Measurements from ENCODE around the gene PHF21A. TPM values are rescaled to one million over a fixed set of nuclear protein-coding genes. Genes with fewer than 3 reads are reported as not detected.
"Not testable (repeated sequence)": the region's sequence is repeated elsewhere in the genome, so short reads cannot be mapped to it uniquely, and the experiment has no call there.

Gene PHF21A
- total RNA-seq, 4 donors from 2014 or later, result 28.5 to 53.9 (median 42.2) TPM

DNA sequence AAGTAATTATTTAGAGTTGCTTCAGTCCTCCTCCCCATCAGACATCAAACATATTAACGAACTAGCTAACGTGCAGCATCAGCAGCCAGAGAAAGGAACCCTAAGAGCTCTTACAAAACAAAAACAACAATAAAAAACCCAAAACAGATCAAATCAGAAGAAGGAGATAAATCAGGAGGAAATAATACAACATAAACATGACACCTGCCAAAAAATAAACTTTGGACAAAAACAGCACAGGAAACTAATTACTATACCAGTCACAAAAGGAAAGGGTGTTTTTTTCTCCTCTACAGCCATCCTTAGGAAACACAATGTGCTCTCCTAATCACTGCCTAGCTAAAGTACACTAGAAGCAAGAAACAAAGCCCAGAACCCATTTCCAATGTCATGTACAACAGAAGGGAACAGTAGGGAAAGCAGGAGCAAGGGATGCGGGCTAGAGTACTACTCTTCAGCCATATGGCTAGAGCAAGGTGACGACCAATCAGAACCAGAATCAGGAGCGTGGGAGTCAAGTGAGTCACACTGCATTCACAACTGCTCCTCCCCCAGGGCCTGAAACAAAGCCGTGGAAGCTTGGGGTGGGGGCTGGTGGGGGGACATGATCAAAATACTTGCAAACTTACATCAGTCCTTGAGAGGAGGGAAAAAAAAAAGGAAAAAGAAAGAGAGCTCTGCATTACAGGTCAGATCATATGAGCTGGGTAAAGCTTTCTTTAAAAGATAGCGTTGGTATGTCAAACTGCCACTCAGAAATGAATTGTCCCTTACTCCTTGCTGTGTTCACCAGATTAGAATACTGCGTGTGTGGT is 138.4 kb downstream of the PHF21A start:
- H3K27ac ChIP-seq, result no peak overlapping the region
- H3K27me3 ChIP-seq, result no peaks in the 10 kb centered on the region
- 45 to 66% methylated on average over 6 to 8 of the region's 8 CpGs for WGBS, 2 donors (ENCODE audit: low coverage in 1 of 2)
- H3K4me1 ChIP-seq, result peaks cover 0 to 26% (median 9%) of the 10 kb centered on the region in 3 donors
- no peak overlapping the region for H3K4me3 ChIP-seq
- peaks cover 0 to 19% of the 10 kb centered on the region in 2 donors for H3K36me3 ChIP-seq
- TF ChIP-seq, protein P1, sequence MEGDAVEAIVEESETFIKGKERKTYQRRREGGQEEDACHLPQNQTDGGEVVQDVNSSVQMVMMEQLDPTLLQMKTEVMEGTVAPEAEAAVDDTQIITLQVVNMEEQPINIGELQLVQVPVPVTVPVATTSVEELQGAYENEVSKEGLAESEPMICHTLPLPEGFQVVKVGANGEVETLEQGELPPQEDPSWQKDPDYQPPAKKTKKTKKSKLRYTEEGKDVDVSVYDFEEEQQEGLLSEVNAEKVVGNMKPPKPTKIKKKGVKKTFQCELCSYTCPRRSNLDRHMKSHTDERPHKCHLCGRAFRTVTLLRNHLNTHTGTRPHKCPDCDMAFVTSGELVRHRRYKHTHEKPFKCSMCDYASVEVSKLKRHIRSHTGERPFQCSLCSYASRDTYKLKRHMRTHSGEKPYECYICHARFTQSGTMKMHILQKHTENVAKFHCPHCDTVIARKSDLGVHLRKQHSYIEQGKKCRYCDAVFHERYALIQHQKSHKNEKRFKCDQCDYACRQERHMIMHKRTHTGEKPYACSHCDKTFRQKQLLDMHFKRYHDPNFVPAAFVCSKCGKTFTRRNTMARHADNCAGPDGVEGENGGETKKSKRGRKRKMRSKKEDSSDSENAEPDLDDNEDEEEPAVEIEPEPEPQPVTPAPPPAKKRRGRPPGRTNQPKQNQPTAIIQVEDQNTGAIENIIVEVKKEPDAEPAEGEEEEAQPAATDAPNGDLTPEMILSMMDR (IDR thresholded peaks at IDR 0.05), result no peak
- no peak for TF ChIP-seq POLR2AphosphoS5 (IDR thresholded peaks at IDR 0.05)
- TF ChIP-seq POLR2A (IDR thresholded peaks at IDR 0.05), result no peak
- no peak for TF ChIP-seq EP300 (IDR thresholded peaks at IDR 0.05)
- H3K9me3 ChIP-seq, result no peaks in the 10 kb centered on the region
- ATAC-seq, result peak; percentile 25

DNA sequence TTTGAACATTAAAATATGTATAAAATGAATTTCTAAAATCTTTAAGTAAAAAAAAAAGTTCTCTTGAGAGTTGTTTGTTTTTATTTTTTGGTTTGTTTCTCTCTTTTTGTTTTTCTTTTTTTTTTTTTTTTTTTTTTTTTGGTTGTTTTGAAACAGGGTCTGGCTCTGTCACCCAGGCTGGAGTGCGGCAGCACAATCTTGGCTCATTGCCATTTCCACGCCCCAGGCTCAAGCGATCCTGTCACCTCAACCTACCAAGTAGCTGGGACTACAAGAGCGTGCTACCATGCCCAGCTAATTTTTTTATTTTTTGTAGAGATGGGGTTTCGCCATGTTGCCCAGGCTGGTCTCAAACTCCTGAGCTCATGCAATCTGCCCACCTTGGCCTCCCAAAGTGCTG is 139.4 kb downstream of the PHF21A start:
- not testable (repeated sequence) for H3K27me3 ChIP-seq, ATAC-seq, H3K4me3 ChIP-seq, H3K27ac ChIP-seq, H3K9me3 ChIP-seq
- Histone ChIP-seq H3K36me3 (peaks cover 0 to 30% of the 10 kb centered on the region in 2 donors), H3K4me1 (peaks cover 0 to 26% (median 9%) of the 10 kb centered on the region in 3 donors)
- 75 to 93% methylated on average over 2 to 3 of the region's 5 CpGs for WGBS, 2 donors (ENCODE audit: low coverage in 1 of 2)

DNA sequence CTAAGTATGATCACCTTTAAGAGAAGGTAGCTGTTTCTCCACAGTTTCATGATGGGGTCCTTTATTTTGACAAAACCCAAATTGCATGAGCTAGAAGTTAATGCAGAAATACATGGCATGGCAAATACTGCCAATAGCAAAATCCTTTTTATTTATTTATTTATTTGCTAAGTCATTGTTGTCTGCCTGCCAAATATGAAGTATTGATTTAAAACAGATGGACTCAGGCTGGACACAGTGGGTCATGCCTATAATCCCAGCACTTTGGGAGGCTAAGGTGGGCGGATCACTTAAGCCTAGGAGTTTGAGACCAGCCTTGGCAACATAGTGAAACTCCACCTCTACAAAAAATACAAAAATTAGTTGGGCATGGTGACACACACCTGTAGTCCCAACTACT is 146.4 kb downstream of the PHF21A start:
- TF ChIP-seq, protein P1 (IDR thresholded peaks at IDR 0.05), result no peak
- TF ChIP-seq EP300 (IDR thresholded peaks at IDR 0.05), result no peak
- TF ChIP-seq POLR2A (IDR thresholded peaks at IDR 0.05), result no peak
- TF ChIP-seq POLR2AphosphoS5 (IDR thresholded peaks at IDR 0.05), result no peak
- Histone ChIP-seq H3K4me1 (peaks cover 0 to 3% (median 0%) of the 10 kb centered on the region in 3 donors), H3K27ac (no peak overlapping the region), H3K27me3 (no peaks in the 10 kb centered on the region), H3K36me3 (peaks cover 0 to 74% of the 10 kb centered on the region in 2 donors), H3K9me3 (no peaks in the 10 kb centered on the region), H3K4me3 (no peak overlapping the region)
- ATAC-seq, result no peak
- 89 to 100% methylated on average over 1 of the region's 1 CpG for WGBS, 2 donors (ENCODE audit: low coverage in 1 of 2)

GRCh38 chr11:45973601-45974000 is 147.7 kb downstream of the PHF21A start:
- no peak for ATAC-seq
- Histone ChIP-seq H3K4me3 (no peak overlapping the region), H3K9me3 (no peaks in the 10 kb centered on the region), H3K27me3 (no peaks in the 10 kb centered on the region), H3K4me1 (peaks cover 0 to 12% (median 0%) of the 10 kb centered on the region in 3 donors), H3K36me3 (peaks cover 0 to 74% of the 10 kb centered on the region in 2 donors), H3K27ac (no peak overlapping the region)
- 68 to 77% methylated on average over 4 of the region's 4 CpGs for WGBS, 2 donors (ENCODE audit: low coverage in 1 of 2)
- TF ChIP-seq, protein P1 (IDR thresholded peaks at IDR 0.05), result no peak
- TF ChIP-seq POLR2AphosphoS5 (IDR thresholded peaks at IDR 0.05), result no peak
- TF ChIP-seq POLR2A (IDR thresholded peaks at IDR 0.05), result no peak
- TF ChIP-seq EP300 (IDR thresholded peaks at IDR 0.05), result no peak

GRCh38 chr11:45968901-45969300 is 152.4 kb downstream of the PHF21A start:
- Histone ChIP-seq H3K27me3 (no peaks in the 10 kb centered on the region), H3K9me3 (no peaks in the 10 kb centered on the region), H3K36me3 (peaks cover 0 to 75% of the 10 kb centered on the region in 2 donors), H3K27ac (no peak overlapping the region), H3K4me3 (no peak overlapping the region), H3K4me1 (peaks cover 0 to 12% (median 0%) of the 10 kb centered on the region in 3 donors)
- TF ChIP-seq POLR2A (IDR thresholded peaks at IDR 0.05) (no peak), POLR2AphosphoS5 (IDR thresholded peaks at IDR 0.05) (no peak), EP300 (IDR thresholded peaks at IDR 0.05) (no peak)
- TF ChIP-seq, protein P1 (IDR thresholded peaks at IDR 0.05), result no peak
- no peak for ATAC-seq
- no CpG with 5 or more reads among the region's 2 CpGs for WGBS, 2 donors (ENCODE audit: low coverage in 1 of 2)

All from gastroesophageal sphincter (tissue), 4 donors.